ENCODE data around the gene ERC2.

DNA sequence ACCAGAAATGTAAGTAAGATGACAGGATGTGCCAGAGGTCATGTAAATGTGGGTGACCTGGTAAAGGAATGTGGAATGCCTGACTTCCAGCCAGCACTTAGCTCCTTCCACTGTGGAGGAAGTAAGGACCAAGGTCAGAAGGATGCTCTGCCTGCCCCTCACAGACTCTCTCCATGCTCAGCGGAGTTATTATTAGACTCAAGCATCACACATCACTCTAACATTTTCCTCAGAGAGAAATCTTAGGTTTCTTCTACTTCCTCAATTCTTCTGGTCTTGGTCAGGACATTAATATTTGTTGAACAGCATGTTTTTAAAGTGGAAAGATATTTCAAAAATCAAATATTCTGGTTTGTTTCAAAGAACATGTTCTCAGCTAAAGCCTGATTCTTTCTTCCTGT is 749.7 kb downstream of the ERC2 start:
- TF ChIP-seq, protein P1, sequence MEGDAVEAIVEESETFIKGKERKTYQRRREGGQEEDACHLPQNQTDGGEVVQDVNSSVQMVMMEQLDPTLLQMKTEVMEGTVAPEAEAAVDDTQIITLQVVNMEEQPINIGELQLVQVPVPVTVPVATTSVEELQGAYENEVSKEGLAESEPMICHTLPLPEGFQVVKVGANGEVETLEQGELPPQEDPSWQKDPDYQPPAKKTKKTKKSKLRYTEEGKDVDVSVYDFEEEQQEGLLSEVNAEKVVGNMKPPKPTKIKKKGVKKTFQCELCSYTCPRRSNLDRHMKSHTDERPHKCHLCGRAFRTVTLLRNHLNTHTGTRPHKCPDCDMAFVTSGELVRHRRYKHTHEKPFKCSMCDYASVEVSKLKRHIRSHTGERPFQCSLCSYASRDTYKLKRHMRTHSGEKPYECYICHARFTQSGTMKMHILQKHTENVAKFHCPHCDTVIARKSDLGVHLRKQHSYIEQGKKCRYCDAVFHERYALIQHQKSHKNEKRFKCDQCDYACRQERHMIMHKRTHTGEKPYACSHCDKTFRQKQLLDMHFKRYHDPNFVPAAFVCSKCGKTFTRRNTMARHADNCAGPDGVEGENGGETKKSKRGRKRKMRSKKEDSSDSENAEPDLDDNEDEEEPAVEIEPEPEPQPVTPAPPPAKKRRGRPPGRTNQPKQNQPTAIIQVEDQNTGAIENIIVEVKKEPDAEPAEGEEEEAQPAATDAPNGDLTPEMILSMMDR (conservative IDR thresholded peaks at IDR 0.05 in 1 of 2, IDR thresholded peaks at IDR 0.05 in 1 of 2; ENCODE audit: extremely low read depth in 1 of 2, insufficient read depth in 1 of 2, low read depth in 1 of 2, low read length in 2 of 2): no peak
- TF ChIP-seq EZH2 (IDR thresholded peaks at IDR 0.05; ENCODE audit: borderline replicate concordance, low read length): no peak

Measured in mammary epithelial cell (primary cell).